IMR-90 (cell line): ENCODE data around the gene INPPL1. TPM values are rescaled to one million over a fixed set of nuclear protein-coding genes. Genes with fewer than 3 reads are reported as not detected.

Source experiments
- ATAC-seq: fragments of 200-7000 bp; cut with Tn5 transposase; 2 replicates; pipeline ENCODE4 v1.9.1; 2020; ENCODE audit warnings: low read depth, mild to moderate bottlenecking, moderate library complexity
- BruUV-seq: library from RNA; stranded (reverse); fragments of 400-500 nt; replicated peaks from 2 replicates; lab custom pipeline; 2021; lab: Mats Ljungman, UMichigan
- CTCF ChIA-PET: fragments of 300-600 bp; formaldehyde crosslinking; extraction: SDS; loops from one replicate; lab custom pipeline; 2021; ENCODE audit warnings: antibody characterized with exemption; lab: Yijun Ruan, JAX
- POLR2A ChIA-PET: fragments of 300-600 bp; sonication (Branson Sonifier 250); formaldehyde crosslinking; loops from one replicate; lab custom pipeline; 2022; ENCODE audit warnings: antibody characterized with exemption; ENCODE audit not compliant: unreplicated experiment; lab: Charles Lee
- DNase-seq: peaks from one replicate; pipeline ENCODE4 v3.0.0; 2013
- H2AFZ ChIP-seq: replicated peaks from 2 replicates; pipeline ENCODE3; 2013; ENCODE audit warnings: low read length, mild to moderate bottlenecking; ENCODE audit not compliant: poor library complexity
- H2AK5ac ChIP-seq: 2 replicates; pipeline ENCODE4 v1.6.1; 2013; ENCODE audit warnings: low read depth, low read length, inconsistent platforms
- H2AK9ac ChIP-seq: replicated peaks from 2 replicates; pipeline ENCODE3; 2013; ENCODE audit warnings: mild to moderate bottlenecking, low read depth, low read length, moderate library complexity; ENCODE audit not compliant: poor library complexity
- H2BK120ac ChIP-seq: 2 replicates; pipeline ENCODE4 v1.6.1; 2013; ENCODE audit warnings: low read depth, low read length, inconsistent platforms
- H2BK15ac ChIP-seq: 3 replicates; pipeline ENCODE4 v1.6.1; 2013; ENCODE audit warnings: low read depth, low read length, inconsistent platforms
- H2BK20ac ChIP-seq: 2 replicates; pipeline ENCODE4 v1.6.1; 2013; ENCODE audit warnings: low read depth, mild to moderate bottlenecking, inconsistent platforms, low read length, moderate library complexity
- H2BK5ac ChIP-seq: 2 replicates; pipeline ENCODE4 v1.6.1; 2013; ENCODE audit warnings: mild to moderate bottlenecking, low read depth, low read length, inconsistent platforms; ENCODE audit not compliant: poor library complexity, severe bottlenecking
- H3K14ac ChIP-seq: replicated peaks from 2 replicates; pipeline ENCODE4 v1.6.1; 2013; ENCODE audit warnings: low read depth, low read length, inconsistent platforms
- H3K18ac ChIP-seq: 2 replicates; pipeline ENCODE4 v1.6.1; 2013; ENCODE audit warnings: low read depth, low read length, control low read depth
- H3K23ac ChIP-seq: 2 replicates; pipeline ENCODE4 v1.6.1; 2013; ENCODE audit warnings: low read depth, low read length, inconsistent platforms
- H3K27ac ChIP-seq: 2 replicates; pipeline ENCODE4 v1.5.1; 2013; ENCODE audit warnings: mild to moderate bottlenecking, control low read depth, low read length; ENCODE audit not compliant: insufficient read depth
- H3K27me3 ChIP-seq: 2 replicates; pipeline ENCODE4 v1.6.1; 2013; ENCODE audit warnings: low read length; ENCODE audit not compliant: control insufficient read depth, insufficient read depth
- H3K36me3 ChIP-seq: 2 replicates; pipeline ENCODE4 v1.6.1; 2013; ENCODE audit warnings: low read length, mixed read lengths; ENCODE audit not compliant: control insufficient read depth, insufficient read depth
- H3K4ac ChIP-seq: 2 replicates; pipeline ENCODE4 v1.6.1; 2013; ENCODE audit warnings: low read depth, low read length, inconsistent platforms
- H3K4me1 ChIP-seq: 2 replicates; pipeline ENCODE4 v1.6.1; 2013; ENCODE audit warnings: low read length, mixed read lengths; ENCODE audit not compliant: control insufficient read depth, insufficient read depth
- H3K4me2 ChIP-seq: 2 replicates; pipeline ENCODE4 v1.6.1; 2013; ENCODE audit warnings: low read depth, mild to moderate bottlenecking, control low read depth, low read length, moderate library complexity
- H3K4me3 ChIP-seq: 2 replicates; pipeline ENCODE4 v1.5.1; 2013; ENCODE audit warnings: low read depth, mild to moderate bottlenecking, control low read depth, low read length, moderate library complexity; ENCODE audit not compliant: insufficient read depth
- H3K56ac ChIP-seq: 2 replicates; pipeline ENCODE4 v1.6.1; 2013; ENCODE audit warnings: low read length, inconsistent platforms; ENCODE audit not compliant: insufficient read depth; ENCODE audit errors: extremely low read depth
- H3K79me1 ChIP-seq, 2 experiments: 2 replicates each; pipeline ENCODE4 v1.6.1; 2013; ENCODE audit warnings: low read length in 2 of 2, inconsistent platforms in 1 of 2, low read depth in 1 of 2
- H3K9ac ChIP-seq: 2 replicates; pipeline ENCODE4 v1.6.1; 2013; ENCODE audit warnings: low read depth, low read length, control low read depth
- H3K9me1 ChIP-seq: 2 replicates; pipeline ENCODE4 v1.6.1; 2013; ENCODE audit warnings: low read length, inconsistent platforms; ENCODE audit not compliant: insufficient read depth
- H3K9me3 ChIP-seq: 2 replicates; pipeline ENCODE4 v1.6.1; 2013; ENCODE audit warnings: low read length; ENCODE audit not compliant: control insufficient read depth, insufficient read depth
- H4K20me1 ChIP-seq: 2 replicates; pipeline ENCODE4 v1.6.1; 2013; ENCODE audit warnings: low read length, inconsistent platforms; ENCODE audit not compliant: insufficient read depth
- H4K5ac ChIP-seq: 2 replicates; pipeline ENCODE4 v1.6.1; 2013; ENCODE audit warnings: mild to moderate bottlenecking, low read depth, low read length, control low read depth
- H4K8ac ChIP-seq, 2 experiments: 2 replicates each; pipeline ENCODE4 v1.6.1; 2013; ENCODE audit warnings: low read depth in 2 of 2, low read length in 2 of 2, control low read depth in 1 of 2, inconsistent platforms in 1 of 2
- H4K91ac ChIP-seq: 2 replicates; pipeline ENCODE4 v1.6.1; 2013; ENCODE audit warnings: low read depth, low read length, inconsistent platforms; ENCODE audit not compliant: insufficient read depth
- RCOR1 ChIP-seq: IDR thresholded peaks from 2 replicates; pipeline ENCODE4 v1.6.1; 2012; ENCODE audit warnings: mild to moderate bottlenecking, low read length, improper control_type of control experiment; ENCODE audit not compliant: insufficient replicate concordance
- RFX5 ChIP-seq: IDR thresholded peaks from 2 replicates; pipeline ENCODE4 v1.8.0; 2012; ENCODE audit warnings: low read depth, mild to moderate bottlenecking, low read length, moderate library complexity
- SMC3 ChIP-seq: fragments of 150-350 bp; IDR thresholded peaks from 2 replicates; pipeline ENCODE4 v1.6.1; 2016; ENCODE audit warnings: low read depth, mild to moderate bottlenecking, antibody characterized with exemption, low read length, moderate library complexity
- WGBS, 2 experiments: methylation state at CpG; one replicate each; pipeline versions ENCODE4 v1.1.5 to v1.1.7; 2013; ENCODE audit warnings: missing lambda C conversion rate in 2 of 2; ENCODE audit not compliant: insufficient read length in 1 of 2; ENCODE audit errors: extremely low coverage in 2 of 2; 5-methylcytosine and 5-hydroxymethylcytosine counted together
- dilution Hi-C: fragments of 300-500 bp; cut with HindIII; formaldehyde crosslinking; loops from one replicate; pipeline ENCODE4 v1.14.3; 2018; ENCODE audit warnings: low sequenced_read_pairs; ENCODE audit not compliant: unreplicated experiment
- in situ Hi-C: fragments of 300-500 bp; cut with MboI; formaldehyde crosslinking; loops from 3 replicates; pipeline ENCODE4 v1.14.3; 2019; ENCODE audit warnings: low sequenced_read_pairs, inconsistent platforms, mixed read lengths
- intact Hi-C: fragments of 100-400 bp; cut with micrococcal nuclease; formaldehyde crosslinking; loops from 2 replicates; pipeline ENCODE4 v1.10.0; 2022
- polyA plus RNA-seq, 3 experiments: library from polyadenylated mRNA; depleted of rRNA; stranded (reverse); fragments of >200 nt; gene quantifications; 2 replicates each; pipeline ENCODE4 v1.2.3, GENCODE V29; 2012; ENCODE audit warnings: low replicate concordance in 1 of 3
- total RNA-seq: library from RNA; depleted of rRNA; stranded (reverse); fragments of >200 nt; gene quantifications from 2 replicates; pipeline ENCODE4 v1.2.3, GENCODE V29; 2012

Gene INPPL1
- total and polyA plus RNA-seq, 2 of the 4 experiments (the other 2 are of a cell fraction), result 27.4 to 105 TPM

- no peak overlapping the region for H2AFZ ChIP-seq
- TF ChIP-seq RCOR1 (no peak), SMC3 (no peak), RFX5 (no peak)
- no peak overlapping the region for H3K4ac ChIP-seq
- H3K4me1 ChIP-seq, result peaks cover under 1% of the 10 kb centered on the region; the same call in 1 of the 2 replicates
- TSS peak; percentile 39 for BruUV-seq
- peaks cover 94% of the 10 kb centered on the region for H3K36me3 ChIP-seq
- no peak overlapping the region for H2BK20ac ChIP-seq
- H4K20me1 ChIP-seq, result peaks cover 72% of the 10 kb centered on the region
- H3K18ac ChIP-seq, result no peak overlapping the region
- H4K8ac ChIP-seq, result no peak overlapping the region
- H3K14ac ChIP-seq, result no peak overlapping the region
- no peak overlapping the region for H3K9ac ChIP-seq
- 90% methylated on average over 8 of the region's 18 CpGs; no CpG with 5 or more reads in 1 of the 2 experiments for WGBS, 2 experiments
- no peak overlapping the region for H2BK15ac ChIP-seq
- DNase-seq, result no peak
- intact Hi-C loops, result no loop called here
- CTCF ChIA-PET, result no interaction called here
- peak overlapping the region; percentile 20 for H2AK9ac ChIP-seq
- no peak for ATAC-seq
- dilution Hi-C loops, result no loop called here
- peaks cover 15 to 62% of the 10 kb centered on the region in 2 experiments for H3K79me1 ChIP-seq
- H4K91ac ChIP-seq, result no peak overlapping the region
- H3K23ac ChIP-seq, result no peak overlapping the region
- no peaks in the 10 kb centered on the region for H3K9me3 ChIP-seq
- POLR2A ChIA-PET, result no interaction called here
- H2BK5ac ChIP-seq, result no peak overlapping the region
- H3K27me3 ChIP-seq, result no peaks in the 10 kb centered on the region
- H2AK5ac ChIP-seq, result no peak overlapping the region
- no peak overlapping the region for H2BK120ac ChIP-seq
- H3K9me1 ChIP-seq, result no peaks in the 10 kb centered on the region; the same call in 1 of the 2 replicates
- H3K4me2 ChIP-seq, result no peak overlapping the region
- in situ Hi-C loops, result no loop called here
- H4K5ac ChIP-seq, result no peak overlapping the region
- no peak overlapping the region for H3K27ac ChIP-seq
- H3K56ac ChIP-seq, result no peak overlapping the region
- H3K4me3 ChIP-seq, result no peak overlapping the region
These were observed 7.9 kb downstream of the INPPL1 start for GRCh38 chr11:72232260-72233055.
